Peyer's patch (tissue), 4 donors: ENCODE data around the gene TAS2R10.

Experiments used
- CTCF ChIP-seq, 6 experiments: fragments of 450-650 bp in 4 of 6; fragments of 200-600 bp in 2 of 6; sonication (generic) in 1 of 6; IDR thresholded peaks; one replicate each; pipeline ENCODE4 v1.5.1; 2017 to 2019; ENCODE audit warnings: antibody characterized with exemption in 6 of 6, mild to moderate bottlenecking in 3 of 6, moderate library complexity in 1 of 6
- POLR2A ChIP-seq, 2 donors: fragments of 450-650 bp; IDR thresholded peaks; one replicate each; pipeline ENCODE4 v1.5.1; 2017; ENCODE audit warnings: antibody characterized with exemption in 2 of 2, mild to moderate bottlenecking in 2 of 2, moderate library complexity in 2 of 2

GRCh38 chr12:10826258-10826657, at the start of gene TAS2R10:
- TF ChIP-seq CTCF (IDR thresholded peaks at IDR 0.05) = no peak
- no peak for TF ChIP-seq POLR2A (IDR thresholded peaks at IDR 0.05)
